Stimulated activated CD4-positive, alpha-beta T cell treated with anti-CD3 and anti-CD28 coated beads, Interleukin-12 subunit alpha, Interleukin-12 subunit beta, amount 100 ng/mL, for 4 hours (primary cell): ENCODE data around the gene CGNL1.

Experiments
- DNase-seq: peaks from one replicate; pipeline ENCODE4 v3.0.0-alpha.2; 2020

Gene CGNL1

GRCh38 chr15:57503911-57504598 lies 127.8 kb downstream of the CGNL1 start:
- no peak for DNase-seq

GRCh38 chr15:57504599-57504940 lies 128.3 kb downstream of the CGNL1 start:
- DNase-seq: no peak

DNA sequence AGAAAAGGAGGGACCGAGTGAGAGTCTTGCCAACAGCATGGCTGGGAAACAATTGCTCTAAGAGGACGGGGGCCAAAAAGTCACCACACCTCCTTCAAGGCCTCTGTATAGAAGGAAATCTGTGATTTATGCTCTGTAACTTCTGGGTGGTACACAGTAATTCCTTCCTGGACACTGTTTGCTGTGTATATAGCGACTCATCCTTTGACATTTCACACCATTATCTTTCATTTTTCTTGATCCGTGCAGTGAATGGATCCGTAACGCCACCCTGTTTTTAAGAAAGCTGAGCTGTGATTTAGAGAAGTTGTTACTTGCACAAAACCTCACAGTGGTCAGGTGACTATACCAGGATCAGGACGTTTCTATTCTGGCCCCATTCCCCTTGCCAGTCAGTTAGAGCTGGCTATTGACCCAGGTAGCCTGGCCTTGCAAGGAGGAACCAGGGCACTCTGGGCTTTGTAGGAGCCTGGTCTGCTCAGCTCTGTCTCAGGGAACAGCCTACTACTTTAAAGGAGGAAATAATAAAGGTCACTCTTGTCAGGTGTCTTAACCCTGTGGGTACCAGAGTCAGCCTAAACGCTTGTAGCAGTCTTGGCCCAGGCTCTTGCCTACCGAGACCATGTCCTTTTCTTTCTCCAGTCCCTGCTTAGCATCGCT lies 128.9 kb downstream of the CGNL1 start:
- no peak for DNase-seq

DNA sequence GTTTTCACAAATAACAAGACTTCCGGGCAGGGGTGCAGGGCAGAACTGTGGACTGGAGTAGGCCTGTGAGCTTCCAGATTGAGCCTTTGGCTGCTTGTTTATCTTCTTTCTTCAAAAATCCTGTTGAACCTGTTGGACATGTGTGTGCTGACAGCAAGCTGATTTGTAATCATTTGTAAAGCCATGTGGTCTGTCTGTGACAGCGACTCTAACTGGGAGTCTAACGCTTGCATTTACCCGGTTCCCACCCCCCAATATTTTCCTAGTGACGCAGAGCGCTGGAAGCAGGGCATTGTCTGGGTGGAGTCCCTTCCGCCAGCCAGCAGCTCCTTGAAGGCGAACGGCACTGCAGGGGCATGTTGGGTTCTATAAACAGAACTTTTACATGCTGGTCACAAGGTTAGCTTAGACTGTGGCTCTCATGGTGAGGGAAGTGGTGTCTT lies 129.7 kb downstream of the CGNL1 start:
- DNase-seq: no peak

DNA sequence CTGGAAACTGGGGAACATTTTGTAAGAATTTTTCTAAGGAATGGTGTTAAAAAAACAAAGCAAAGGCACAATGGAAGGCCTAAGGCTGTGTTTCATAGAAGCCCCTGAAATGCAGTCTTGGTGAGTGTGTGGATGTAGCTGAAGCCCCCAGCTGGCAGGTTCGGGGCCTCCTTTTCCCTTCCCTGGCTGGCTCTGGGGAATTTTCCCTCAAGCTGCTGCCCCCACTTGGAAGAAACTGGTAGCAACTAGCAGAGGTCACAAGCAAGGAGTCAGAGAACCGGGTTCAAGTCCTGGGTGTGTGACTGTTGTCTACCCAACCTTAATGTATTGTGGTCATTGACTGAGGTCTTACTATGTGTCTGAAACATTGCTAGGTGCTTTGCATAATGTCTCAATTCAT lies 130.1 kb downstream of the CGNL1 start:
- DNase-seq: no peak

GRCh38 chr15:57507111-57507510 lies 130.8 kb downstream of the CGNL1 start:
- DNase-seq: no peak

DNA sequence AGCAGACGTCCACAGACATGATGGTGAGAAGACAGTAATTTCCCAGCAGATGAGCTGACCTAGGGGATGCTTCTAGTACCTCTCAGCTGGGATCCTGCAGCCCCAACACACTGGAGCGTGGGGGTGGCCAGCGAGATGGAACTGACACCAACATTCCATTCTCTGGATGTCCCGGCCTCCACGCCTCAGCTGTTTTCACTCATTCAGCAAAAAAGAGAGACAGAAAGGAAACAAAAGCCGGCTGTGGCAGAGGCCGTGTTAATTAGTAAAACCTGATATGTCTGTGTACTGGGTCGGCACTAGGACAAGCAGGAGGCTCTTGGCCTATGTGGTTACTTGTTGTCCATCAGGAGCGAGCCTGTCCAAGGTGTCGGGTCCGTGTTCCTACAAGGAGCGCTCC lies 132.8 kb downstream of the CGNL1 start:
- DNase-seq: no peak

DNA sequence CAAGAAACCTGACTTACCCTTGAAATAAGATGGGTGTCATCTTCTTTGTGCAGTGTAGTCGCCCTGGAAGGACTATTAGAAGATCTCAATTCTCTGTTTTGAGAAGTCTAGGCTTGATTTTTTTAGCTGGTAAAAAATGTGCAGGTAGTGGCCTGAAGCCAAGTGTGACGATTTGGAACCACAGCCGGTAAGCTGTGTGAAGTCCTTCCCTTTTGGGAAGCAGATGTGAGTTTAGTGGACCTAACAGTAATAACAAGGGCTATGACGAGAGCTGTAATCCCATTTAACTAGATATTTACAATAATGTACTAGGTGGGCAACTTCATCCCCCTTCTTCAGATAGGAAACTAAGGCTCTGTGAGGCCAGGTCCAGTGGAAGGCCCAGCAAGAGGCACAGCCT lies 133.7 kb downstream of the CGNL1 start:
- DNase-seq: no peak

DNA sequence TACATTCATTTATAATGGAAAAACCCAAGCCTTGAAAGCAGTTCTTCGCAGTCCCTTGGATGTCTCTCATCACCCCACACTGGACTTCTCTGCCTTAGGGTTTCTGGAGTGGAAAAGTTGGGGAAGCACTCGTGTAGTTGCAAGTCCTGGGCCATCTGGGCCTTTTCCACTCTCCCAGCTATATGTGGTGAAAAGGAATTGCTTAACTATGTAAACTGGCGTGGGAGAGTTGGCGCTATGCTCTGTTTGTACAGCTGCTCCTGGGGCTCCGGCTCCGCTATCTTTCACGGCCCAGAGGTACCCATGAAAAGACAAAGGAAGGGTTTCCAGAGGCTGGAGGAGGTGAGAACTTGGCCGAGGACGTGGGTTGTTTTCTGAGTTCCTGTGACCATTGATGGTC lies 134.3 kb downstream of the CGNL1 start:
- DNase-seq: no peak

DNA sequence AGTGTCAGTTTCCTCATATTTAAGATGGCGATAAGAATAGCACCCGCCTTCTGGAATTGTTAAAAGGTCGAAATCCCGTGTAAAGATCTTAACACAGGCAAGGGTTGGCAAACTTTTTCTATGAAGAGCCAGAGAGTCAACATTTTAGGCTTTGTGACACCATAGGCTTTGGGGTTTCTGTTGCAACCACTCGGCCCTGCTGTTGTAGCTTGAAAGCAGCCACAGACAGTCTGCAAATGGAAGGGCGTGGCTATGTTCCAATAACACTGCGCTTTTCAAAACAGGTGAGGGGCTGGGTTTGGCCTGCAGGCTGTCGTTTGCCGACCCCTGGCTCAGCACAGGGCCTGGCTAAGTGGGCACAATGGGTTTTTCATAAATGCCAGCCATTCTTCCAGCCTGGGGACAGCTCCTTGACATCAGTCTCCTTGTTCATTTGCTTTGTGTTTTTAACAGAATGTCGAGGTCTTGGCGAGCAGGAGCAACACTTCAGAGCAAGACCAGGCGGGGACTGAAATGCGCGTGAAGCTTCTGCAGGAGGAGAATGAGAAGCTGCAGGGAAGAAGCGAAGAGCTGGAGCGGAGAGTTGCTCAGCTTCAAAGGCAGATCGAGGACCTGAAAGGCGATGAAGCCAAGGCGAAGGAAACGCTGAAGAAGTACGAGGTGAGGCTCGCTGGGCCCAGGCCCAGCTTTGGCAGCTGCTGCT lies 140.2 kb downstream of the CGNL1 start:
- DNase-seq: no peak

DNA sequence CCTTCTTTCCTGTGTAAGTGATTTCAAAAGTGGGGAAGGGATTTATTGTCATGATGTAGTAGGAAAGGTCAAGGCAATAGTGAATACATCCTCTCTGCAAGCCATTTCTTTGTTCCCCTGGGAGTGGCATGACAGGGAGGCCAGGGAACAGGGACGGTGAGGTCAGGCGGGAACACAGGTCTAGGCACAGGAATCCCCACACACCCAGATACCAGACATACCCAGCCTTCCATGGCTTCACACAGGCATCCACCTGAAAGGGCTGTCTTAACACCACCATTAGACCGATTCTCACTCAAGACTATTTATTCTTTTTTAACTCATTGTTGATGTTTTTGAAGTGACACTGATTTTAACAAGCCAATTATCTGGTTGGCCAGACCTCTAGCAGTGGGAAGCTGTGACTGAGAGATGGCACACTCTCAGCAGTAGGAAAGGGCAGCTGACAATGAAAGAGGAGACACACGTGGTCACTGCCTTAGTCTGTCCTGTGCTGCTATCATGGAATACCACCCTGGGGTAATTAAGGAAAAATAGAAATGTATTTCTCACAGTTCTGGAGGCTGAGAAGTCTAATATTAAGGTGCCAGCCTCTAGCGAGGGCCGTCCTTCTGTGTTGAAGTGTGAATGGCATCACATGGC lies 140.8 kb downstream of the CGNL1 start:
- DNase-seq: no peak

GRCh38 chr15:57518779-57519405 lies 142.6 kb downstream of the CGNL1 start:
- DNase-seq: no peak

- no peak for DNase-seq
These were observed 143.5 kb downstream of the CGNL1 start for GRCh38 chr15:57519806-57520205.

- no peak for DNase-seq
These were observed 145.2 kb downstream of the CGNL1 start for GRCh38 chr15:57521503-57521902.

DNA sequence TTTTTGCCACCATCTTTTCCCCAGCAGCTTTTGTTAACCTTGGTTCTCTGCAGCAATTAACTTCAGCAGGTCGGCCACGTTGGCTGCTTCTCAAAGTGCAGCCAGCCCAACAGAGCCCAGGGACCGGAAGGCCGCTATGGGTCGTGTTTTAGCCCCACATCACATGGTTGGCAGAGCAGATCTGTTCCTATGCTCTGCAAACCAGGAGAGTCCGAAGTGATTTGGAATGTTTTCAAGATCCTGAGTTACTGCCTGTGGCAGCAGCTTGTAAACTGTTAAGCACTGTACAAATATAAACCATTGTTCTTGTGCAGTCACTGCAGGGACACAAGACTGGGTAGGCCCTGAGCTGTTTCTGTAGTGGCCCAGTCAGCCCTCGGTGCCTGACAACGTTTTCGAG lies 145.8 kb downstream of the CGNL1 start:
- no peak for DNase-seq

DNA sequence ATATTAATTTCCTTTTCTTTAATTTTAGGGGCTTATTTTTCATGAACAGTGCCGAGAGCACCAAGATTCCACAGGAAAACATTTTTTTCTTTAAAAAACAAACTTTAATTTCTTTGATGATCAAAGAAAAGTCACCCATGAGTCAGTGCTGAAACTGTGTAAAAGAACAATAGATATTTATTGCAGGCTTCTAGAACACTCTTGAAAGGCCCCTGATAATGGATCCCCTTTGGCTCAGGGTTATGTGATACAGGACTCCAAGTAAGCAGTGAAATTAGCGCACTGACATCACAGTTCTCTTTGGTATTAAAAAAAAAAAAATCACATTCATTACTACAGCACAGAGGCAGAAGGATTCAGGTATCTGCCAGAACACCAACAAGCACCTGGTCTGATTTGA lies 149.3 kb downstream of the CGNL1 start:
- DNase-seq: no peak

GRCh38 chr15:57526076-57526475 lies 149.8 kb downstream of the CGNL1 start:
- no peak for DNase-seq

- no peak for DNase-seq
These were observed 150.3 kb downstream of the CGNL1 start for GRCh38 chr15:57526615-57527014.

- no peak for DNase-seq
These were observed 151.2 kb downstream of the CGNL1 start for GRCh38 chr15:57527382-57528091.

GRCh38 chr15:57528940-57529565 lies 152.7 kb downstream of the CGNL1 start:
- no peak for DNase-seq

- DNase-seq: no peak
These were observed 153.4 kb downstream of the CGNL1 start for GRCh38 chr15:57529748-57530147.
